ENCODE results near the gene NBEAL1. TPM values are rescaled to one million over a fixed set of nuclear protein-coding genes. Genes with fewer than 3 reads are reported as not detected.

NBEAL1 gene
- total and polyA plus RNA-seq, 2 of the 8 experiments (the other 6 are each of a cell fraction or from before 2014, with no cell fraction given) = 2.3 to 10.7 TPM

DNA sequence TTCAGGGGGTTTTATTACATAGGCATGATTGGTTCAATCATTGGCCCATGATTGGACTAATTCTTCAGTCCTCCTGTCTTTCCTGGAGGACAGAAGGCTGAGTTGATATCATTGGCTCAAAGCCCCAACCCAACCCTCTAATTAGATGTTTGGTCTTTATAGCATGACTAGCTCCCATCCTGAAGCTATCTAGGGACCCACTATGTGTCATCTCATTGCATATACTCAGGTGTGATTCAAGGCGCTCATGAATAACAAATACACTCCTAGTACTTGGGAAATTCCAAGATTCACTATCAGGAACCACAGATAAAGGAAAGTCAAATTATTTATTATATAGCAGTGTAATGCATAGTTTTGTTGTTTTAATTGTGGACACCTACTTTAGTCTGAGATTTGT lies 24.9 kb upstream of the NBEAL1 start:
- no peak overlapping the region for H2BK15ac ChIP-seq (ENCODE audit: low read length)
- H2AFZ ChIP-seq (ENCODE audit: low read length) = no peak overlapping the region
- H3K27me3 ChIP-seq (replicated peaks in 1 of 4; ENCODE audit: control insufficient read depth in 3 of 4, extremely low read depth in 1 of 4, insufficient read depth in 3 of 4, low read length in 3 of 4) = no peaks in the 10 kb centered on the region
- no peak overlapping the region for H3K14ac ChIP-seq (ENCODE audit: insufficient read length)
- 83% methylated on average over 1 of the region's 1 CpG; no CpG with 5 or more reads in 1 of the 2 experiments for WGBS, 2 experiments (ENCODE audit: extremely low coverage in 1 of 2, insufficient coverage in 1 of 2, insufficient read length in 1 of 2, insufficient replicate concordance in 2 of 2, low coverage in 1 of 2, low lambda C conversion rate in 2 of 2, missing lambda C conversion rate in 1 of 2)
- no peak overlapping the region for H2AK5ac ChIP-seq (ENCODE audit: low read depth, low read length)
- H3K23me2 ChIP-seq (ENCODE audit: low read depth, low read length) = no peaks in the 10 kb centered on the region
- no peaks in the 10 kb centered on the region for H3K4me1 ChIP-seq (replicated peaks in 1 of 4; ENCODE audit: control insufficient read depth in 3 of 4, insufficient read depth in 4 of 4, low read length in 3 of 4)
- TF ChIP-seq GTF2F1 (IDR thresholded peaks at IDR 0.05; ENCODE audit: borderline replicate concordance, low read depth, low read length) (no peak), ASH2L (IDR thresholded peaks at IDR 0.05; ENCODE audit: low read length) (no peak), BCL11A (IDR thresholded peaks at IDR 0.05; ENCODE audit: low read depth in 2 of 2, low read length in 2 of 2) (no peak), TCF12 (IDR thresholded peaks at IDR 0.05; ENCODE audit: low read depth, low read length) (no peak), SP4 (IDR thresholded peaks at IDR 0.05; ENCODE audit: low read length) (no peak), YY1 (IDR thresholded peaks at IDR 0.05; ENCODE audit: low read depth, low read length) (no peak)
- H4K5ac ChIP-seq (ENCODE audit: insufficient read length, low read depth, low read length) = no peak overlapping the region
- no peak overlapping the region for H4K8ac ChIP-seq (ENCODE audit: extremely low read depth, insufficient read depth, low read length)
- no peak overlapping the region for H3K4me2 ChIP-seq (ENCODE audit: insufficient read depth in 1 of 2, low read depth in 2 of 2, low read length in 2 of 2)
- no peak overlapping the region for H3K23ac ChIP-seq (ENCODE audit: insufficient read length)
- H3K4ac ChIP-seq (replicated peaks; ENCODE audit: insufficient read length, low read depth, low read length) = no peak overlapping the region
- no peak overlapping the region for H2BK5ac ChIP-seq (ENCODE audit: low read depth, low read length)
- POLR2A ChIA-PET (ENCODE audit: partially characterized antibody) = interaction anchor here (1.1 to 1.2 kb wide), 2 partner anchors 12 to 155 kb away, joined by 3 read pairs; no protein-coding TSS in a partner anchor
- H2BK12ac ChIP-seq (ENCODE audit: low read depth, low read length) = no peak overlapping the region
- H3K36me3 ChIP-seq (ENCODE audit: control insufficient read depth in 2 of 4, insufficient read depth in 4 of 4, low read length in 3 of 4) = no peaks in the 10 kb centered on the region
- no peaks in the 10 kb centered on the region for H3K79me2 ChIP-seq (ENCODE audit: control insufficient read depth in 1 of 2, insufficient read depth in 2 of 2, low read length in 2 of 2)
- CTCF ChIA-PET (ENCODE audit: partially characterized antibody) = no interaction called here
- no peaks in the 10 kb centered on the region for H3K79me1 ChIP-seq (ENCODE audit: low read depth, low read length)
- no peaks in the 10 kb centered on the region; a peak in 1 of 4 replicates for H3K9me3 ChIP-seq (ENCODE audit: insufficient read depth in 2 of 2, low read depth in 1 of 2, low read length in 1 of 2)
- no peak overlapping the region for H3K56ac ChIP-seq (replicated peaks; ENCODE audit: insufficient read length, low read depth, low read length)
- H2BK20ac ChIP-seq (ENCODE audit: low read length) = no peak overlapping the region
- no peak overlapping the region; the same call in 1 of the 2 replicates for H3K27ac ChIP-seq (ENCODE audit: low read depth, low read length)
- H2BK120ac ChIP-seq (replicated peaks; ENCODE audit: low read depth, low read length) = no peak overlapping the region
- H3K4me3 ChIP-seq (ENCODE audit: extremely low read depth in 1 of 4, insufficient read depth in 2 of 4, low read depth in 3 of 4, low read length in 4 of 4) = no peak overlapping the region
- no peaks in the 10 kb centered on the region for H4K20me1 ChIP-seq (replicated peaks in 1 of 2; ENCODE audit: control insufficient read depth in 1 of 2, insufficient read depth in 2 of 2, low read length in 2 of 2)
- no peak overlapping the region for H4K91ac ChIP-seq (replicated peaks; ENCODE audit: insufficient read length, low read length)
- DNase-seq (ENCODE audit: low read depth in 1 of 2, low spot score in 2 of 2) (no peak), FAIRE-seq (no peak)
- no peak overlapping the region for H3K18ac ChIP-seq (ENCODE audit: extremely low read depth, low read length)
- H3K9ac ChIP-seq (replicated peaks in 1 of 4; ENCODE audit: extremely low read depth in 1 of 4, low read depth in 3 of 4, low read length in 3 of 4) = no peak overlapping the region
